Skeletal muscle tissue (tissue), 4 donors: ENCODE results near the gene CFAP99. TPM values are rescaled to one million over a fixed set of nuclear protein-coding genes. Genes with fewer than 3 reads are reported as not detected.

ENCODE experiments used
- H3K27ac ChIP-seq: one replicate; pipeline ENCODE4 v1.7.0; 2013; ENCODE audit warnings: mild to moderate bottlenecking, low read depth, low read length, inconsistent platforms
- H3K27me3 ChIP-seq, 3 donors: one replicate each; pipeline ENCODE4 v1.7.0; 2013; ENCODE audit warnings: low read length in 3 of 3; ENCODE audit not compliant: control insufficient read depth in 3 of 3, insufficient read depth in 3 of 3
- H3K36me3 ChIP-seq, 3 donors: one replicate each; pipeline ENCODE4 v1.7.0; 2013; ENCODE audit warnings: low read length in 3 of 3; ENCODE audit not compliant: control insufficient read depth in 3 of 3, insufficient read depth in 3 of 3
- H3K4me1 ChIP-seq, 3 donors: one replicate each; pipeline ENCODE4 v1.7.0; 2013; ENCODE audit warnings: low read length in 3 of 3, mild to moderate bottlenecking in 3 of 3; ENCODE audit not compliant: control insufficient read depth in 3 of 3, insufficient read depth in 3 of 3
- H3K4me3 ChIP-seq, 3 donors: one replicate each; pipeline ENCODE4 v1.7.0; 2013; ENCODE audit warnings: low read length in 3 of 3
- H3K9ac ChIP-seq, 3 donors: one replicate each; pipeline ENCODE4 v1.7.0; 2013; ENCODE audit warnings: low read length in 3 of 3, mild to moderate bottlenecking in 3 of 3, moderate library complexity in 2 of 3, low read depth in 1 of 3
- H3K9me3 ChIP-seq, 3 donors: one replicate each; pipeline ENCODE4 v1.7.0; 2013; ENCODE audit warnings: low read length in 3 of 3; ENCODE audit not compliant: control insufficient read depth in 3 of 3
- total RNA-seq: library from RNA; depleted of rRNA; stranded (reverse); fragments of >200 nt; gene quantifications from one replicate; pipeline ENCODE4 v1.2.3, GENCODE V29; 2014
- donor health status: Osteomylitis.

CFAP99 gene
- total RNA-seq, 1 donor from 2014 or later, result not detected

- Histone ChIP-seq H3K27ac (no peak overlapping the region), H3K36me3 (no peaks in the 10 kb centered on the region), H3K4me3 (no peak overlapping the region), H3K27me3 (peaks cover 0 to 17% (median 11%) of the 10 kb centered on the region in 3 donors), H3K4me1 (no peaks in the 10 kb centered on the region), H3K9me3 (no peaks in the 10 kb centered on the region), H3K9ac (no peak overlapping the region)
These were observed 33.3 kb downstream of the CFAP99 start for GRCh38 chr4:2451821-2452785.

GRCh38 chr4:2457481-2458295 is 38.9 kb downstream of the CFAP99 start:
- H3K27me3 ChIP-seq, result peaks cover 0 to 15% (median 8%) of the 10 kb centered on the region in 3 donors
- H3K36me3 ChIP-seq, result no peaks in the 10 kb centered on the region
- no peak overlapping the region for H3K27ac ChIP-seq

GRCh38 chr4:2458546-2459491 is 40.1 kb downstream of the CFAP99 start:
- Histone ChIP-seq H3K9ac (no peak overlapping the region), H3K36me3 (no peaks in the 10 kb centered on the region), H3K27me3 (peaks cover 0 to 15% (median 8%) of the 10 kb centered on the region in 3 donors), H3K9me3 (no peaks in the 10 kb centered on the region), H3K27ac (no peak overlapping the region), H3K4me1 (peaks cover 6 to 9% (median 7%) of the 10 kb centered on the region in 3 donors), H3K4me3 (no peak overlapping the region)

More at GRCh38 chr4:2457481-2458295, 38.9 kb downstream of the CFAP99 start:
- no peak overlapping the region for H3K4me3 ChIP-seq
- peaks cover 3 to 4% (median 4%) of the 10 kb centered on the region in 3 donors for H3K4me1 ChIP-seq
- no peak overlapping the region for H3K9ac ChIP-seq
- no peaks in the 10 kb centered on the region for H3K9me3 ChIP-seq

- no peaks in the 10 kb centered on the region for H3K9me3 ChIP-seq
- H3K36me3 ChIP-seq, result no peaks in the 10 kb centered on the region
- H3K4me3 ChIP-seq, result no peak overlapping the region
- H3K27ac ChIP-seq, result no peak overlapping the region
- H3K4me1 ChIP-seq, result peaks cover 6 to 9% (median 7%) of the 10 kb centered on the region in 3 donors
- peaks cover 0 to 15% (median 8%) of the 10 kb centered on the region in 3 donors for H3K27me3 ChIP-seq
- H3K9ac ChIP-seq, result no peak overlapping the region
These were observed 41.0 kb downstream of the CFAP99 start for GRCh38 chr4:2459589-2460349.

GRCh38 chr4:2461246-2461960 is 42.6 kb downstream of the CFAP99 start:
- Histone ChIP-seq H3K9me3 (no peaks in the 10 kb centered on the region), H3K36me3 (peaks cover 0 to under 1% (median 0%) of the 10 kb centered on the region in 3 donors), H3K4me3 (no peak overlapping the region), H3K9ac (no peak overlapping the region), H3K4me1 (peaks cover 6 to 9% (median 7%) of the 10 kb centered on the region in 3 donors), H3K27me3 (peaks cover 0 to 15% (median 8%) of the 10 kb centered on the region in 3 donors), H3K27ac (no peak overlapping the region)

GRCh38 chr4:2462218-2462991 is 43.6 kb downstream of the CFAP99 start:
- Histone ChIP-seq H3K9me3 (no peaks in the 10 kb centered on the region), H3K27me3 (peaks cover 0 to 15% (median 8%) of the 10 kb centered on the region in 3 donors), H3K4me1 (peaks cover 6 to 9% (median 7%) of the 10 kb centered on the region in 3 donors), H3K4me3 (peak overlapping the region in 2 of 3 donors; percentile 63 to 64), H3K36me3 (peaks cover 0 to 2% (median 0%) of the 10 kb centered on the region in 3 donors), H3K27ac (no peak overlapping the region), H3K9ac (peak overlapping the region; percentile 43 to 73 (median 45))

GRCh38 chr4:2462992-2463762 is 44.4 kb downstream of the CFAP99 start:
- no peak overlapping the region for H3K27ac ChIP-seq
- peaks cover 0 to 2% (median 0%) of the 10 kb centered on the region in 3 donors for H3K36me3 ChIP-seq
- peaks cover 0 to 15% (median 8%) of the 10 kb centered on the region in 3 donors for H3K27me3 ChIP-seq
- H3K4me1 ChIP-seq, result peaks cover 13 to 16% (median 13%) of the 10 kb centered on the region in 3 donors
- H3K4me3 ChIP-seq, result peak overlapping the region in 1 of 3 donors; percentile 64
- H3K9me3 ChIP-seq, result no peaks in the 10 kb centered on the region
- peak overlapping the region in 2 of 3 donors; percentile 16 to 43 for H3K9ac ChIP-seq
